ENCODE data around the gene PLIN4.

The PLIN4 gene

GRCh38 chr19:4499855-4500254 is 18.4 kb downstream of the PLIN4 start:
- Histone ChIP-seq H3K9me3 (ENCODE audit: control insufficient read depth, insufficient read depth, low read length) (no peaks in the 10 kb centered on the region), H3K27me3 (ENCODE audit: control insufficient read depth, low read length) (no peaks in the 10 kb centered on the region), H3K4me2 (ENCODE audit: low read length) (no peak overlapping the region), H3F3A (ENCODE audit: control insufficient read depth, insufficient read depth) (no peaks in the 10 kb centered on the region), H3K4me1 (ENCODE audit: control insufficient read depth, low read length) (no peaks in the 10 kb centered on the region), H3K27ac (ENCODE audit: low read depth, low read length) (no peak overlapping the region), H3K79me2 (ENCODE audit: control insufficient read depth, low read length) (no peaks in the 10 kb centered on the region), H4K20me1 (ENCODE audit: control insufficient read depth, insufficient read depth, low read depth, low read length) (no peaks in the 10 kb centered on the region), H3K36me3 (ENCODE audit: control insufficient read depth, low read length) (peaks cover 18% of the 10 kb centered on the region; the same call in 1 of the 2 replicates), H3K4me3 (ENCODE audit: low read length) (no peak overlapping the region), H3K9me2 (replicated peaks; ENCODE audit: control insufficient read depth, low read length) (no peaks in the 10 kb centered on the region)
- no peak for TF ChIP-seq EZH2phosphoT487 (IDR thresholded peaks at IDR 0.05; ENCODE audit: borderline replicate concordance, low read length)
- no peak for TF ChIP-seq CTCF (IDR thresholded peaks at IDR 0.05; ENCODE audit: low read depth, low read length, poor library complexity, severe bottlenecking)

- TF ChIP-seq EZH2phosphoT487 (IDR thresholded peaks at IDR 0.05; ENCODE audit: borderline replicate concordance, low read length): no peak
- no peak for TF ChIP-seq CTCF (IDR thresholded peaks at IDR 0.05; ENCODE audit: low read depth, low read length, poor library complexity, severe bottlenecking)
- Histone ChIP-seq H3K27me3 (ENCODE audit: control insufficient read depth, low read length) (no peaks in the 10 kb centered on the region), H3K79me2 (ENCODE audit: control insufficient read depth, low read length) (no peaks in the 10 kb centered on the region), H3K4me3 (ENCODE audit: low read length) (no peak overlapping the region), H3K36me3 (ENCODE audit: control insufficient read depth, low read length) (peaks cover 20% of the 10 kb centered on the region; the same call in 1 of the 2 replicates), H3K4me1 (ENCODE audit: control insufficient read depth, low read length) (no peaks in the 10 kb centered on the region), H3F3A (ENCODE audit: control insufficient read depth, insufficient read depth) (no peaks in the 10 kb centered on the region), H3K4me2 (ENCODE audit: low read length) (no peak overlapping the region), H4K20me1 (ENCODE audit: control insufficient read depth, insufficient read depth, low read depth, low read length) (no peaks in the 10 kb centered on the region), H3K9me2 (replicated peaks; ENCODE audit: control insufficient read depth, low read length) (no peaks in the 10 kb centered on the region), H3K9me3 (ENCODE audit: control insufficient read depth, insufficient read depth, low read length) (no peaks in the 10 kb centered on the region), H3K27ac (ENCODE audit: low read depth, low read length) (no peak overlapping the region)
Measured at GRCh38 chr19:4499318-4499717, 19.0 kb downstream of the PLIN4 start.

GRCh38 chr19:4498694-4499093 is 19.6 kb downstream of the PLIN4 start:
- no peak overlapping the region for H3K4me3 ChIP-seq (ENCODE audit: low read length)

More at GRCh38 chr19:4498694-4499093, 19.6 kb downstream of the PLIN4 start:
- H3K4me2 ChIP-seq (ENCODE audit: low read length): no peak overlapping the region
- no peaks in the 10 kb centered on the region for H3K9me3 ChIP-seq (ENCODE audit: control insufficient read depth, insufficient read depth, low read length)
- no peak overlapping the region for H3K27ac ChIP-seq (ENCODE audit: low read depth, low read length)
- TF ChIP-seq EZH2phosphoT487 (IDR thresholded peaks at IDR 0.05; ENCODE audit: borderline replicate concordance, low read length): no peak
- no peak for TF ChIP-seq CTCF (IDR thresholded peaks at IDR 0.05; ENCODE audit: low read depth, low read length, poor library complexity, severe bottlenecking)
- H3K27me3 ChIP-seq (ENCODE audit: control insufficient read depth, low read length): no peaks in the 10 kb centered on the region
- peaks cover 20% of the 10 kb centered on the region; the same call in 1 of the 2 replicates for H3K36me3 ChIP-seq (ENCODE audit: control insufficient read depth, low read length)
- no peaks in the 10 kb centered on the region for H3F3A ChIP-seq (ENCODE audit: control insufficient read depth, insufficient read depth)
- H3K9me2 ChIP-seq (replicated peaks; ENCODE audit: control insufficient read depth, low read length): no peaks in the 10 kb centered on the region
- no peaks in the 10 kb centered on the region for H4K20me1 ChIP-seq (ENCODE audit: control insufficient read depth, insufficient read depth, low read depth, low read length)
- H3K4me1 ChIP-seq (ENCODE audit: control insufficient read depth, low read length): no peaks in the 10 kb centered on the region
- no peaks in the 10 kb centered on the region for H3K79me2 ChIP-seq (ENCODE audit: control insufficient read depth, low read length)
